Tibial artery (tissue), 4 donors: Measurements from ENCODE around the gene RSBN1L.

ENCODE experiments used
- DNase-seq, 2 donors: peaks; one replicate each; pipeline ENCODE4 v3.0.0-alpha.2; 2019
- H3K27ac ChIP-seq, 2 donors: fragments of 200-600 bp; sonication (generic) in 1 of 2; 1 replicate in 1 of 2; 2 replicates in 1 of 2; pipeline ENCODE4 v1.5.1; 2018 to 2019; ENCODE audit warnings: mild to moderate bottlenecking in 1 of 2
- H3K27me3 ChIP-seq, 2 donors: fragments of 200-600 bp; sonication (generic) in 1 of 2; one replicate each; pipeline versions ENCODE4 v1.5.1 to v1.6.0; 2016 to 2019
- H3K36me3 ChIP-seq, 3 donors: fragments of 200-600 bp; sonication (generic) in 2 of 3; one replicate each; pipeline ENCODE4 v1.5.1; 2016 to 2019; ENCODE audit warnings: mild to moderate bottlenecking in 2 of 3
- H3K4me1 ChIP-seq, 4 donors: fragments of 200-600 bp; sonication (generic) in 2 of 4; 1 replicate in 3 of 4; 2 replicates in 1 of 4; pipeline ENCODE4 v1.5.1; 2016 to 2019
- H3K4me3 ChIP-seq, 2 donors: fragments of 200-600 bp; sonication (generic) in 1 of 2; 1 replicate in 1 of 2; 2 replicates in 1 of 2; pipeline ENCODE4 v1.5.1; 2018 to 2019; ENCODE audit warnings: mild to moderate bottlenecking in 2 of 2
- H3K9me3 ChIP-seq, 3 donors: fragments of 200-600 bp; sonication (generic) in 1 of 3; one replicate each; pipeline ENCODE4 v1.5.1; 2016 to 2019
- intact Hi-C: fragments of 100-400 bp; cut with DNase I; formaldehyde crosslinking; loops from one replicate; pipeline ENCODE4 v1.15.0; 2023; ENCODE audit warnings: low total_unique reads
- TF ChIP-seq, protein P1 (sequence below), 2 experiments: fragments of 200-600 bp in 1 of 2; fragments of 450-650 bp in 1 of 2; IDR thresholded peaks; one replicate each; pipeline ENCODE4 v1.5.1; 2017 to 2019; ENCODE audit warnings: antibody characterized with exemption in 2 of 2, mild to moderate bottlenecking in 1 of 2, moderate library complexity in 1 of 2

RSBN1L gene

DNA sequence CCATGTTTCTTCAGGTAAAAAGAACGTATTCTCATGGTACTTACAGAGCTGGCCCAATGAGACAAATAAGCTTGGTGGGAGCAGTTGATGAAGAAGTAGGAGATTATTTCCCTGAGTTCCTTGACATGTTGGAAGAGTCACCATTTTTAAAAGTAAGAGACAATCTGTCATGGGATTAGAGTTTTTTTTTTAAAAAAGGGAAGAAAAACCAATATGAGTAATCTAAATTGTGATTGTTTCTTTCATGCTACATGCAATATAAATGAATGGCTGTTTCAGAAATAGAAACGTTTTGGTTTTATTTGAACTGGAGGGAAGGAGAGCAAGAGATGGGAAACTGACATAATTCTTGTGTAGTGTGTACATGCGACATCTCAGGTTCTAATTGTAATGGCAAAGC, 69.2 kb downstream of the RSBN1L start:
- Histone ChIP-seq H3K9me3 (no peaks in the 10 kb centered on the region), H3K27ac (no peak overlapping the region), H3K36me3 (peaks cover 0 to 20% (median 13%) of the 10 kb centered on the region in 3 donors), H3K27me3 (no peaks in the 10 kb centered on the region), H3K4me3 (no peak overlapping the region), H3K4me1 (peaks cover 0 to 26% (median 4%) of the 10 kb centered on the region in 4 donors)
- TF ChIP-seq, protein P1, sequence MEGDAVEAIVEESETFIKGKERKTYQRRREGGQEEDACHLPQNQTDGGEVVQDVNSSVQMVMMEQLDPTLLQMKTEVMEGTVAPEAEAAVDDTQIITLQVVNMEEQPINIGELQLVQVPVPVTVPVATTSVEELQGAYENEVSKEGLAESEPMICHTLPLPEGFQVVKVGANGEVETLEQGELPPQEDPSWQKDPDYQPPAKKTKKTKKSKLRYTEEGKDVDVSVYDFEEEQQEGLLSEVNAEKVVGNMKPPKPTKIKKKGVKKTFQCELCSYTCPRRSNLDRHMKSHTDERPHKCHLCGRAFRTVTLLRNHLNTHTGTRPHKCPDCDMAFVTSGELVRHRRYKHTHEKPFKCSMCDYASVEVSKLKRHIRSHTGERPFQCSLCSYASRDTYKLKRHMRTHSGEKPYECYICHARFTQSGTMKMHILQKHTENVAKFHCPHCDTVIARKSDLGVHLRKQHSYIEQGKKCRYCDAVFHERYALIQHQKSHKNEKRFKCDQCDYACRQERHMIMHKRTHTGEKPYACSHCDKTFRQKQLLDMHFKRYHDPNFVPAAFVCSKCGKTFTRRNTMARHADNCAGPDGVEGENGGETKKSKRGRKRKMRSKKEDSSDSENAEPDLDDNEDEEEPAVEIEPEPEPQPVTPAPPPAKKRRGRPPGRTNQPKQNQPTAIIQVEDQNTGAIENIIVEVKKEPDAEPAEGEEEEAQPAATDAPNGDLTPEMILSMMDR (IDR thresholded peaks at IDR 0.05) = no peak
- intact Hi-C loops = no loop called here
- DNase-seq = no peak

DNA sequence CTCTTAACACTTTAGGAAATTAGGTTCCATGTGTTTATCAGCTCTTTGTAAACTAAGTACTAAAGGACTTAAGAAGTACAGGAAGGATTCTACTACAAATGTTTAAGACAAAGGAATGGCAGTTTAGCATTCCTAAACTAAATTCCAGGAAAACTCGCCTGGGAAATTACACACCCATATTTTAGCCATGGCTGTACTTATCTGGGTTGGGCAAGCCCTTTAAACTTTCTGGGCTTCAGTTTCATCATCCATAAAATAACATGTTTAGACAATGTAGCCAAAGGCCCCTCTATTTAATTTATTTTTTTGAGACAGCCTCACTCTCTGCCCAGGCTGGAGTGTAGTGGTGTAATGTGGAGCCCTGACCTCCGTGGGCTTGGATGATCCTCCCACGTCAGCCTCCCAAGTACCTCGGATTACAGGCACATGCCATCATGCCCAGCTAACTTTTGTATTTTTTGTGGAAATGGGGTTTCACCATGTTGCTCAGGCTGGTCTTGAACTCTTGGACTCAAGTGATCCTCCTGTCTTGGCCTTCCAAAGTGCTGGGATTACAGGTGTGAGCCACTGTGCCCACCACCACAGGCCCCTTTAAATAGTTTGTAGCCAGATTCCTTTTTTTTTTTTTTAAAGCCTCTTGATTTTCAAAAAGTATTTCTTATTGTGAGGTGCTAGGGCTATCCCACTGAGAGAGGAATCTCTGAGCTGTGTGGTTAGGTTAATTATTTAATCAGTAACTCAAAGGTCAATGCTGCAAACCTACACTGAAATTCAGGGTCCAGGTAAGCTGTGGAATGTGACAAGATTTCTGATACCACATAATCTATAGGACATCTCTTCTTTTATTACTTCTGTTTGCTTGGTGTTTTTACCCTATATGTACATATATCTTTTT, 69.9 kb downstream of the RSBN1L start:
- no peak for DNase-seq
- intact Hi-C loops = no loop called here
- peaks cover 0 to 26% (median 14%) of the 10 kb centered on the region in 3 donors for H3K36me3 ChIP-seq
- no peaks in the 10 kb centered on the region for H3K9me3 ChIP-seq
- no peaks in the 10 kb centered on the region for H3K27me3 ChIP-seq
- no peak overlapping the region for H3K27ac ChIP-seq
- peaks cover 0 to 26% (median 2%) of the 10 kb centered on the region in 4 donors for H3K4me1 ChIP-seq
- H3K4me3 ChIP-seq = no peak overlapping the region
- TF ChIP-seq, protein P1 (IDR thresholded peaks at IDR 0.05) = no peak

DNA sequence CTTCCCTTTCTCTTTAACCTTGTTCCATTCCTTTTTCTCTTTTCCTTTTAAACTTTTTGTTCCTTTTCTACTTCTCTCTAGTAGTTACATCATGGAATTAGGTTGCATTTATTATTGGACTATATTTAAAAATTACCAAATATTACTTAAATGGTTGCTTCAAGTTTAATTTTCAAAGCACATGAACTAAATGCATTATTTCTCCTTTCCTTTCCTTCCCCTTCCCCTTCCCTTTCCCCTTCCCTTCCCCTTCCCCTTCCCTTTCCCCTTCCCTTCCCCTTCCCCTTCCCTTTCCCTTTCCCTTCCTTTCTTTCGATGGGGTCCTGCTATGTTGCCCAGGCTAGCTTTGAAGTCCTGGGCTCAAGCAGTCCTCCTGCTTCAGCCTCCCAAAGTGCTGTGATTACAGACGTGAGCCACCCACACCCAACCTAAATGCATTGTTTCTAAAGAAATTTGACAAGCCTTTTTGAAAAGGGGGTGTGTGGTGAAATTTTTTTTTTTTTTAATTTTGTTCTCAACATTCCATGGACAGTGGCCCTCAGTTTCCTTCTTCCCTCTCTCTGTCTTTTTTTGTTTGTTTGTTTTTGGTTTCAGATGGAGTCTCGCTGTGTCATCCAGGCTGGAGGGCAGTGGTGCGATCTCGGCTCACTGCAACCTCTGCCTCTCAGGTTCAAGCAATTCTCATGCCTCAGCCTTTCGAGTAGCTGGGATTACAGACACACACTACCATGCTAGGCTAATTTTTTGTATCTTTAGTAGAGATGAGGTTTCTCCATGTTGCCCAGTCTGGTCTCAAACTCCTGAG, 70.7 kb downstream of the RSBN1L start:
- Histone ChIP-seq H3K36me3 (peaks cover 0 to 33% (median 14%) of the 10 kb centered on the region in 3 donors), H3K9me3 (no peaks in the 10 kb centered on the region), H3K4me3 (no peak overlapping the region), H3K4me1 (peaks cover 0 to 26% (median 2%) of the 10 kb centered on the region in 4 donors), H3K27ac (no peak overlapping the region), H3K27me3 (no peaks in the 10 kb centered on the region)
- intact Hi-C loops = no loop called here
- TF ChIP-seq, protein P1 (IDR thresholded peaks at IDR 0.05) = no peak
- no peak for DNase-seq

DNA sequence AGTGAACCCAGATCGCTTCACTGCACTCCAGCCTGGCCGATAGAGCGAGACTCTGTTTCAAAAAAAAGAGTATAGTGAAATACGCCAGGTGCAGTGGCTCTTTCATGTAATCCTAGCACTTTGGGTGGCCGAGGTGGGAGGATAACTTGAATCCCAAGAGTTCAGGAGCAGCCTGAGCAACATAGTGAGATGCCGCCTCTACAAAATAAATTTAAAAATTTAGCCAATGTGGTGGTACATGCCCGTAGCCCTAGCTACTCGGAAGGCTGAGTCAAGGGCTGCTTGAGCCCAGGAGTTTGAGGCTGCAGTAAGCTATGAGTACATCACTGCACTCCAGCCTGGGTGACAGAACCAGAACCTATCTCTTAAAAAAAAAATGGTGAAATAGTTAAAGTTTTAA, 74.1 kb downstream of the RSBN1L start:
- Histone ChIP-seq H3K27ac (no peak overlapping the region), H3K4me3 (no peak overlapping the region), H3K36me3 (peaks cover 22 to 61% (median 36%) of the 10 kb centered on the region in 3 donors), H3K9me3 (no peaks in the 10 kb centered on the region), H3K27me3 (no peaks in the 10 kb centered on the region), H3K4me1 (peaks cover 0 to 12% (median 2%) of the 10 kb centered on the region in 4 donors)
- TF ChIP-seq, protein P1 (IDR thresholded peaks at IDR 0.05) = no peak
- intact Hi-C loops = no loop called here
- DNase-seq = no peak

DNA sequence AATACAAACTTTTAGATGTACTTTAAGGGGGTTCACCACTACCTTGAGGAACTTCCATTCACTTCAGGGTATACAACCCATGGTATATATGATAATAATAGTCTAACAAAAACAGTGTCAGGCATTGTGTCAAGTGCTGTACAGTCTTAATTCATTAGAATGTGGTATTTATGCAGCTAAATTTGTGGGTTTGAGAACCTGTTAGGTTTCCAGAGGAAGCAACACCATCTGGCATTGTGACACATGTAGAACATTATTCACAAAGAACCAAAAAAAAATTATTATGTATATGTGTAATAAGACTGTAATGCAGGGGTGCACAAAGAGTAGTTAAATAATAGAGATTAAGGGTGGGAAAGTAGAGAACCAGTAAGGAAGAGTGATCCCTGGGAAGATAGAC, 75.6 kb downstream of the RSBN1L start:
- Histone ChIP-seq H3K4me3 (no peak overlapping the region), H3K27ac (no peak overlapping the region), H3K4me1 (no peaks in the 10 kb centered on the region), H3K36me3 (peaks cover 35 to 73% (median 48%) of the 10 kb centered on the region in 3 donors), H3K9me3 (no peaks in the 10 kb centered on the region), H3K27me3 (no peaks in the 10 kb centered on the region)
- intact Hi-C loops = no loop called here
- DNase-seq = no peak
- TF ChIP-seq, protein P1 (IDR thresholded peaks at IDR 0.05) = no peak
